Keratinocyte (primary cell): ENCODE data around the gene IL23A. TPM values are rescaled to one million over a fixed set of nuclear protein-coding genes. Genes with fewer than 3 reads are reported as not detected.

Experiments used
- DNase-seq: peaks from one replicate; pipeline ENCODE4 v3.0.0-alpha.2; 2011; ENCODE audit warnings: low read depth, missing footprints, low spot score
- FAIRE-seq: peaks from 2 replicates; lab custom pipeline; 2011; peaks lifted over from hg19 to GRCh38; lab: Jason Lieb, UNC
- H2AFZ ChIP-seq: 2 replicates; pipeline ENCODE4 v1.6.0; 2012; ENCODE audit warnings: low read length, control low read depth, inconsistent platforms; ENCODE audit not compliant: control insufficient read depth
- H3K27ac ChIP-seq: 2 replicates; pipeline ENCODE4 v1.5.1; 2011; ENCODE audit warnings: low read length; ENCODE audit not compliant: control insufficient read depth, insufficient read depth
- H3K27me3 ChIP-seq: 3 replicates; pipeline ENCODE4 v1.6.0; 2011; ENCODE audit warnings: low read length; ENCODE audit not compliant: control insufficient read depth, insufficient read depth; ENCODE audit errors: extremely low read depth
- H3K36me3 ChIP-seq, 2 experiments: 2 replicates in 1 of 2; 3 replicates in 1 of 2; pipeline ENCODE4 v1.5.1; 2011; ENCODE audit warnings: low read length in 2 of 2, mild to moderate bottlenecking in 1 of 2; ENCODE audit not compliant: control insufficient read depth in 2 of 2, insufficient read depth in 2 of 2; ENCODE audit errors: extremely low read depth in 1 of 2
- H3K4me1 ChIP-seq: 3 replicates; pipeline ENCODE4 v1.5.1; 2011; ENCODE audit warnings: low read length; ENCODE audit not compliant: control insufficient read depth, insufficient read depth; ENCODE audit errors: extremely low read depth
- H3K4me2 ChIP-seq: 3 replicates; pipeline ENCODE4 v1.6.0; 2011; ENCODE audit warnings: low read depth, low read length; ENCODE audit not compliant: control insufficient read depth, insufficient read depth; ENCODE audit errors: extremely low read depth
- H3K4me3 ChIP-seq, 3 experiments: fragments of 200-600 bp in 1 of 3; sonication (generic) in 1 of 3; 2 replicates in 2 of 3; 3 replicates in 1 of 3; pipeline ENCODE4 v1.5.1; 2011 to 2016; ENCODE audit warnings: low read length in 3 of 3, mild to moderate bottlenecking in 3 of 3, control low read depth in 2 of 3, inconsistent platforms in 1 of 3, low read depth in 1 of 3, mixed read lengths in 1 of 3, mixed run types in 1 of 3, moderate library complexity in 1 of 3; ENCODE audit not compliant: control insufficient read depth in 2 of 3, insufficient read depth in 2 of 3; ENCODE audit errors: extremely low read depth in 1 of 3
- H3K79me2 ChIP-seq: 2 replicates; pipeline ENCODE4 v1.6.0; 2012; ENCODE audit warnings: low read length; ENCODE audit not compliant: control insufficient read depth, insufficient read depth
- H3K9ac ChIP-seq: 3 replicates; pipeline ENCODE4 v1.6.0; 2011; ENCODE audit warnings: low read length; ENCODE audit not compliant: control insufficient read depth, insufficient read depth; ENCODE audit errors: extremely low read depth
- H3K9me1 ChIP-seq: 3 replicates; pipeline ENCODE4 v1.6.0; 2011; ENCODE audit warnings: low read length; ENCODE audit not compliant: control insufficient read depth, insufficient read depth; ENCODE audit errors: extremely low read depth
- H3K9me3 ChIP-seq: 2 replicates; pipeline ENCODE4 v1.5.1; 2012; ENCODE audit warnings: low read depth, low read length; ENCODE audit not compliant: control insufficient read depth
- H4K20me1 ChIP-seq: 3 replicates; pipeline ENCODE4 v1.6.0; 2011; ENCODE audit warnings: low read length; ENCODE audit not compliant: control insufficient read depth, insufficient read depth; ENCODE audit errors: extremely low read depth
- EZH2 ChIP-seq: IDR thresholded peaks from one replicate; pipeline ENCODE4 v1.6.1; 2012; ENCODE audit warnings: inconsistent platforms, mild to moderate bottlenecking, low read length, moderate library complexity
- dilution Hi-C: fragments of 300-500 bp; cut with MboI; formaldehyde crosslinking; loops from one replicate; pipeline ENCODE4 v1.7.0; 2020; ENCODE audit warnings: low sequenced_read_pairs; ENCODE audit not compliant: extremely low pct_ligation_motif_present
- polyA plus RNA-seq, 5 experiments: library from polyadenylated mRNA; depleted of rRNA in 3 of 5; stranded (reverse) in 3 of 5; stranded (forward) in 1 of 5; unstranded in 1 of 5; fragments of >200 nt; gene quantifications; 1 replicate in 1 of 5; 2 replicates in 3 of 5; 3 replicates in 1 of 5; pipeline versions ENCODE4 v1.2.1 to v1.2.3, GENCODE V29; 2011 to 2012; ENCODE audit warnings: missing spikeins in 2 of 5, low read depth in 1 of 5, low replicate concordance in 1 of 5
- TF ChIP-seq, protein P1 (sequence below), 3 experiments: IDR thresholded peaks in 1 of 3; conservative IDR thresholded peaks in 1 of 3; optimal IDR thresholded peaks in 1 of 3; 2 replicates in 2 of 3; 3 replicates in 1 of 3; pipeline versions ENCODE3 to v1.5.1; 2011; ENCODE audit warnings: low read length in 3 of 3, mild to moderate bottlenecking in 3 of 3, moderate library complexity in 2 of 3, control low read depth in 1 of 3, inconsistent platforms in 1 of 3; ENCODE audit not compliant: insufficient read depth in 2 of 3; ENCODE audit errors: extremely low read depth in 1 of 3

Gene IL23A
- polyA plus RNA-seq, 1 donor (not counting 4 experiments of a cell fraction or from before 2014, with no cell fraction given), result 1.5 TPM

- H2AFZ ChIP-seq, result no peak overlapping the region
- FAIRE-seq (no peak), DNase-seq (no peak)
- no peak overlapping the region for H3K4me3 ChIP-seq
- H3K4me1 ChIP-seq, result no peaks in the 10 kb centered on the region
- no peaks in the 10 kb centered on the region for H3K27me3 ChIP-seq
- no peaks in the 10 kb centered on the region for H3K36me3 ChIP-seq
- dilution Hi-C loops, result no loop called here
- H3K9me3 ChIP-seq, result no peaks in the 10 kb centered on the region
- H3K9me1 ChIP-seq, result no peaks in the 10 kb centered on the region
- no peak overlapping the region for H3K9ac ChIP-seq
- TF ChIP-seq EZH2, result no peak
- TF ChIP-seq, protein P1, sequence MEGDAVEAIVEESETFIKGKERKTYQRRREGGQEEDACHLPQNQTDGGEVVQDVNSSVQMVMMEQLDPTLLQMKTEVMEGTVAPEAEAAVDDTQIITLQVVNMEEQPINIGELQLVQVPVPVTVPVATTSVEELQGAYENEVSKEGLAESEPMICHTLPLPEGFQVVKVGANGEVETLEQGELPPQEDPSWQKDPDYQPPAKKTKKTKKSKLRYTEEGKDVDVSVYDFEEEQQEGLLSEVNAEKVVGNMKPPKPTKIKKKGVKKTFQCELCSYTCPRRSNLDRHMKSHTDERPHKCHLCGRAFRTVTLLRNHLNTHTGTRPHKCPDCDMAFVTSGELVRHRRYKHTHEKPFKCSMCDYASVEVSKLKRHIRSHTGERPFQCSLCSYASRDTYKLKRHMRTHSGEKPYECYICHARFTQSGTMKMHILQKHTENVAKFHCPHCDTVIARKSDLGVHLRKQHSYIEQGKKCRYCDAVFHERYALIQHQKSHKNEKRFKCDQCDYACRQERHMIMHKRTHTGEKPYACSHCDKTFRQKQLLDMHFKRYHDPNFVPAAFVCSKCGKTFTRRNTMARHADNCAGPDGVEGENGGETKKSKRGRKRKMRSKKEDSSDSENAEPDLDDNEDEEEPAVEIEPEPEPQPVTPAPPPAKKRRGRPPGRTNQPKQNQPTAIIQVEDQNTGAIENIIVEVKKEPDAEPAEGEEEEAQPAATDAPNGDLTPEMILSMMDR (optimal IDR thresholded peaks at IDR 0.05 in 1 of 3, IDR thresholded peaks at IDR 0.05 in 1 of 3, conservative IDR thresholded peaks at IDR 0.05 in 1 of 3; ENCODE audit: extremely low read depth in 1 of 3, insufficient read depth in 2 of 3, low read length in 3 of 3), result no peak
- no peaks in the 10 kb centered on the region for H3K79me2 ChIP-seq
- H3K4me2 ChIP-seq, result no peak overlapping the region
- H3K27ac ChIP-seq, result no peak overlapping the region
- H4K20me1 ChIP-seq, result no peaks in the 10 kb centered on the region
Measured at GRCh38 chr12:56375598-56376434, 37.1 kb downstream of the IL23A start.

DNA sequence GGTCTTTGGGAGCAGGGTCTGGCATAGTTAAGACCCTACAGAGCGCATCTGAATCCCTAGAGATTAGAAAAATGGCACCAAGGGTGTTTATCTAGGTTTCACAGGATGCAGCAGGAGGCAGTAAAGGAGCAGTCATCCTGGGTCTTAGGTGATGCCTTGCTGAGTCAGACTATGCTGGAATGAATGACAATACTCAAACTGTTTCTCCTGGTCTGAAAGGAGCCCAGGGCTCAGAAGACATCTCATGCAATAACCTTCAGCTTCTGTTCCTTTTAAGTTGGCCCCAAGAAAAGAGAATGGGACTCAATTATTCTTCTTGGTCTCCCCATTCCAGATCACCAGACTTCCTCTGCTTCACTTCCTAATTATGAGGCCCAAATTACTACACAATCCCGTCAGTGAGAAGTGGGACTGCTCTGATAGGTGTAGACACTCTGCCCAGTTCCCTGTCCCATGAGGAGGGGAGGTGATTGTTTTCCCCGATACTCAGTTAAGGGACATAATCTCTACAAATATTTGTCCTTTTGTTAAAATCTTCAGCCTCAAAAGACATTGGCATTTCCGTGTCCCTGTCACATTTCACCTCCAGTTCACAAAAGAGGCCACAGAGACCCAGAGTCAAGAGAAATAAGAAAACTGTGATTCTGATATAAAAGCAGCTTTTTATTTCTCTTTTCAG lies 38.8 kb downstream of the IL23A start:
- DNase-seq (no peak), FAIRE-seq (peak; percentile 58)
- no peak overlapping the region for H3K4me3 ChIP-seq
- H3K9me3 ChIP-seq, result no peaks in the 10 kb centered on the region
- dilution Hi-C loops, result no loop called here
- H3K36me3 ChIP-seq, result no peaks in the 10 kb centered on the region
- H3K9me1 ChIP-seq, result no peaks in the 10 kb centered on the region
- H4K20me1 ChIP-seq, result no peaks in the 10 kb centered on the region
- no peak overlapping the region for H3K4me2 ChIP-seq
- H3K27ac ChIP-seq, result no peak overlapping the region
- no peaks in the 10 kb centered on the region for H3K79me2 ChIP-seq
- TF ChIP-seq, protein P1 (optimal IDR thresholded peaks at IDR 0.05 in 1 of 3, IDR thresholded peaks at IDR 0.05 in 1 of 3, conservative IDR thresholded peaks at IDR 0.05 in 1 of 3; ENCODE audit: extremely low read depth in 1 of 3, insufficient read depth in 2 of 3, low read length in 3 of 3), result peak; percentile 48 to 75 (median 68)
- no peak for TF ChIP-seq EZH2
- no peaks in the 10 kb centered on the region for H3K4me1 ChIP-seq
- H3K27me3 ChIP-seq, result no peaks in the 10 kb centered on the region
- H2AFZ ChIP-seq, result peak overlapping the region; percentile 32
- H3K9ac ChIP-seq, result no peak overlapping the region
